ENCODE measurements around the gene ZNF350. TPM values are rescaled to one million over a fixed set of nuclear protein-coding genes. Genes with fewer than 3 reads are reported as not detected.

ZNF350 gene
- total and polyA plus RNA-seq, 2 of the 13 experiments (the other 11 are each of a cell fraction or from before 2014, with no cell fraction given) = 3.7 to 6.9 TPM

DNA sequence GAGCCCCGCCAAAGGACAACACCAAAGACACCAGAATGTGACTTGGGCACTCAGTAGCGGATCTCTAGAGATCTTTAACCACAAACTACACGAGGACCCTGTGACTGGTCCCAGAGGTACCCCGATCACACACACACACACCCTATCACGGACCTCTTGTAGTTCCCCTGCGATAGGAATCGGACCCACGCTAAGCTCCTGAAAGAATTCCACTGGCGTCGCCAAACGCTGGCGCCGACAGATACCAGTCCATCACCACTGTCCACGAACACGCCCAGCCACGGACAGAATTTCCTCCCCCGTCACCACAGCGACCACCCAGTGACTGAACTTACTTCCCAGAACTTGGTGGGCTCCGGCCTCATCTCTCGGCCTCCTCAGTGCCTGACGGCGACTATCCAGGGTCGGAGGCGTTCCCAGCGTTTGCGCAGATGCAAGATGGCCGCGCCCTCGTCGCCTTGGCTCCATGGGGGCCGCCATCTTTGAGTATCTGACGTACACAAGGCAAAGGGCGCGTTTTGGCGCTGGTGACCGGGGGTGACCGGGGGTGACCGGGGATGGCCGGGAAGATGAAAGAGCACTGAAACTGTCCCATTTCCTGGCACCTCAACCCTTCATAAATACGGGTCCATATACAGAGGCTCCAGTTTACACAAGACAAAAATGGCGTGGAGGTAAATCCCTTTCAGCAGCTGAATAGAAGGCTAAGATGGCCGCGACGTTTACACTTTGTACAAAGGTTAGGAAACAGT lies 21.3 kb upstream of the ZNF350 start, which contains the start of gene ZNF615 (continued):
- TF ChIP-seq, protein P1, sequence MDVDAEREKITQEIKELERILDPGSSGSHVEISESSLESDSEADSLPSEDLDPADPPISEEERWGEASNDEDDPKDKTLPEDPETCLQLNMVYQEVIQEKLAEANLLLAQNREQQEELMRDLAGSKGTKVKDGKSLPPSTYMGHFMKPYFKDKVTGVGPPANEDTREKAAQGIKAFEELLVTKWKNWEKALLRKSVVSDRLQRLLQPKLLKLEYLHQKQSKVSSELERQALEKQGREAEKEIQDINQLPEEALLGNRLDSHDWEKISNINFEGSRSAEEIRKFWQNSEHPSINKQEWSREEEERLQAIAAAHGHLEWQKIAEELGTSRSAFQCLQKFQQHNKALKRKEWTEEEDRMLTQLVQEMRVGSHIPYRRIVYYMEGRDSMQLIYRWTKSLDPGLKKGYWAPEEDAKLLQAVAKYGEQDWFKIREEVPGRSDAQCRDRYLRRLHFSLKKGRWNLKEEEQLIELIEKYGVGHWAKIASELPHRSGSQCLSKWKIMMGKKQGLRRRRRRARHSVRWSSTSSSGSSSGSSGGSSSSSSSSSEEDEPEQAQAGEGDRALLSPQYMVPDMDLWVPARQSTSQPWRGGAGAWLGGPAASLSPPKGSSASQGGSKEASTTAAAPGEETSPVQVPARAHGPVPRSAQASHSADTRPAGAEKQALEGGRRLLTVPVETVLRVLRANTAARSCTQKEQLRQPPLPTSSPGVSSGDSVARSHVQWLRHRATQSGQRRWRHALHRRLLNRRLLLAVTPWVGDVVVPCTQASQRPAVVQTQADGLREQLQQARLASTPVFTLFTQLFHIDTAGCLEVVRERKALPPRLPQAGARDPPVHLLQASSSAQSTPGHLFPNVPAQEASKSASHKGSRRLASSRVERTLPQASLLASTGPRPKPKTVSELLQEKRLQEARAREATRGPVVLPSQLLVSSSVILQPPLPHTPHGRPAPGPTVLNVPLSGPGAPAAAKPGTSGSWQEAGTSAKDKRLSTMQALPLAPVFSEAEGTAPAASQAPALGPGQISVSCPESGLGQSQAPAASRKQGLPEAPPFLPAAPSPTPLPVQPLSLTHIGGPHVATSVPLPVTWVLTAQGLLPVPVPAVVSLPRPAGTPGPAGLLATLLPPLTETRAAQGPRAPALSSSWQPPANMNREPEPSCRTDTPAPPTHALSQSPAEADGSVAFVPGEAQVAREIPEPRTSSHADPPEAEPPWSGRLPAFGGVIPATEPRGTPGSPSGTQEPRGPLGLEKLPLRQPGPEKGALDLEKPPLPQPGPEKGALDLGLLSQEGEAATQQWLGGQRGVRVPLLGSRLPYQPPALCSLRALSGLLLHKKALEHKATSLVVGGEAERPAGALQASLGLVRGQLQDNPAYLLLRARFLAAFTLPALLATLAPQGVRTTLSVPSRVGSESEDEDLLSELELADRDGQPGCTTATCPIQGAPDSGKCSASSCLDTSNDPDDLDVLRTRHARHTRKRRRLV (CRISPR knock-in tag; IDR thresholded peaks at IDR 0.05) = peak; percentile 3; the same call in 1 of the 2 replicates
- no peak for TF ChIP-seq RFXAP (CRISPR knock-in tag; IDR thresholded peaks at IDR 0.05; ENCODE audit: borderline replicate concordance)
- no peak for TF ChIP-seq ZNF496 (CRISPR knock-in tag; IDR thresholded peaks at IDR 0.05; ENCODE audit: insufficient replicate concordance)
- 0 out of 2 replicates have a peak, but pooled peaks have one; percentile 27 for TF ChIP-seq ZNF343 (CRISPR knock-in tag; IDR thresholded peaks at IDR 0.05)
- TF ChIP-seq ZNF605 (CRISPR knock-in tag; IDR thresholded peaks at IDR 0.05) = 0 out of 2 replicates have a peak, but pooled peaks have one; percentile 46
- TF ChIP-seq, protein P2, sequence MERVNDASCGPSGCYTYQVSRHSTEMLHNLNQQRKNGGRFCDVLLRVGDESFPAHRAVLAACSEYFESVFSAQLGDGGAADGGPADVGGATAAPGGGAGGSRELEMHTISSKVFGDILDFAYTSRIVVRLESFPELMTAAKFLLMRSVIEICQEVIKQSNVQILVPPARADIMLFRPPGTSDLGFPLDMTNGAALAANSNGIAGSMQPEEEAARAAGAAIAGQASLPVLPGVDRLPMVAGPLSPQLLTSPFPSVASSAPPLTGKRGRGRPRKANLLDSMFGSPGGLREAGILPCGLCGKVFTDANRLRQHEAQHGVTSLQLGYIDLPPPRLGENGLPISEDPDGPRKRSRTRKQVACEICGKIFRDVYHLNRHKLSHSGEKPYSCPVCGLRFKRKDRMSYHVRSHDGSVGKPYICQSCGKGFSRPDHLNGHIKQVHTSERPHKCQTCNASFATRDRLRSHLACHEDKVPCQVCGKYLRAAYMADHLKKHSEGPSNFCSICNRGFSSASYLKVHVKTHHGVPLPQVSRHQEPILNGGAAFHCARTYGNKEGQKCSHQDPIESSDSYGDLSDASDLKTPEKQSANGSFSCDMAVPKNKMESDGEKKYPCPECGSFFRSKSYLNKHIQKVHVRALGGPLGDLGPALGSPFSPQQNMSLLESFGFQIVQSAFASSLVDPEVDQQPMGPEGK (CRISPR knock-in tag; IDR thresholded peaks at IDR 0.05) = peak; percentile 78
- no peak for TF ChIP-seq ISL2 (CRISPR knock-in tag; IDR thresholded peaks at IDR 0.05)
- TF ChIP-seq, protein P3, sequence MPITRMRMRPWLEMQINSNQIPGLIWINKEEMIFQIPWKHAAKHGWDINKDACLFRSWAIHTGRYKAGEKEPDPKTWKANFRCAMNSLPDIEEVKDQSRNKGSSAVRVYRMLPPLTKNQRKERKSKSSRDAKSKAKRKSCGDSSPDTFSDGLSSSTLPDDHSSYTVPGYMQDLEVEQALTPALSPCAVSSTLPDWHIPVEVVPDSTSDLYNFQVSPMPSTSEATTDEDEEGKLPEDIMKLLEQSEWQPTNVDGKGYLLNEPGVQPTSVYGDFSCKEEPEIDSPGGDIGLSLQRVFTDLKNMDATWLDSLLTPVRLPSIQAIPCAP (CRISPR knock-in tag; IDR thresholded peaks at IDR 0.05; ENCODE audit: low read depth) = no peak
- no peak for TF ChIP-seq ZNF672 (CRISPR knock-in tag; IDR thresholded peaks at IDR 0.05)
- peak; percentile 90; the same call in 1 of the 2 replicates for TF ChIP-seq ARID4A (CRISPR knock-in tag; IDR thresholded peaks at IDR 0.05; ENCODE audit: borderline replicate concordance)
- no peak for TF ChIP-seq PRMT3 (CRISPR knock-in tag; IDR thresholded peaks at IDR 0.05; ENCODE audit: borderline replicate concordance, low read depth)
- no peak for TF ChIP-seq TGIF2 (CRISPR knock-in tag; IDR thresholded peaks at IDR 0.05)
- peak; percentile 27; the same call in 1 of the 2 replicates for TF ChIP-seq MIER2 (CRISPR knock-in tag; IDR thresholded peaks at IDR 0.05)
- TF ChIP-seq CBX2 (IDR thresholded peaks at IDR 0.05; ENCODE audit: low read depth, low read length) = no peak
- TF ChIP-seq CBX2 (CRISPR knock-in tag; IDR thresholded peaks at IDR 0.05; ENCODE audit: low read depth) = no peak

Data from HepG2 (cell line).